ENCODE results near the gene UNC13A.
A peak's percentile ranks its signal among the peaks of the same experiment; 100 is the strongest.

Gene UNC13A

DNA sequence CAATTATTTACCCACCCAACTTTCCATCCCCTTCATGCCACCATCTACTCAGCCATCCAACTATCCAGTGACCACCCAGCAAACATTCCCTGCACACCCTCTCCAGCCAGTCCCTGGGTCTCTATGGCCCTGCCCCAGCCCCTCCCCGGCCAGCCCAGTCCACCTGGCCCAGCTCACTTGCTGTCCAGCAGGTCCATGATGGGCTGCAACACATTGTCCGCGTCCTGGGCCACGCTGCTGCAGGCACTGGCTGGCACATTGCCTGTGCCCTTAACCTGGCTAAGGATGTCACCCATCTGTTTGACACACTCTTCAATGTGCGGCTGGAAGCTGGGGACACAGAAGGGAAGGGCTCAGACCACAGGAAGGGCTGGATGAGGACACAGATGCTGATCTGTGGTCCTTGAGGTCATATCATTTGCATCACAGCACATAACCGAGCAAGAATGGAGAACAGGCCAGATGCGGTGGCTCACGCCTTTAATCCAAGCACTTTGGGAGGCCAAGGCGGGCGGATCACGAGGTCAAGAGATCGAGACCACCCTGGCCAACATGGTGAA lies 61.6 kb downstream of the UNC13A start:
- no peak for DNase-seq (ENCODE audit: low read depth)

DNA sequence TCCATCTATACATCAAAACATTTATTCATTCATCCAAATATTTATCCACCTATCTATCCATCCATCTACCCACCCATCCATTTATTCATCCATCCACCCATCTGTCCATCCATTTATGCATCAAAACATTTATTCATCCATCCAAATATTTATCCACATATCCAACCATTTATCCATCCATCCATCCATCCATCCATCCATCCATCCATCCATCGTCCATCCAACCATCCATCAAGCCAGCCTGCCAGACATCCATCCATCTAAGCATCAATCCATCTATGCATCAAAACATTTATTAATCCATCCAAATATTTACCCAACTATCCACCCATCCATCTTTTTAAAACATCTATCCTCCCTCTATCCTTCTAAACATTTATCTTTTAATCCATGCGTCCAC lies 62.2 kb downstream of the UNC13A start:
- no peak for DNase-seq (ENCODE audit: low read depth)

DNA sequence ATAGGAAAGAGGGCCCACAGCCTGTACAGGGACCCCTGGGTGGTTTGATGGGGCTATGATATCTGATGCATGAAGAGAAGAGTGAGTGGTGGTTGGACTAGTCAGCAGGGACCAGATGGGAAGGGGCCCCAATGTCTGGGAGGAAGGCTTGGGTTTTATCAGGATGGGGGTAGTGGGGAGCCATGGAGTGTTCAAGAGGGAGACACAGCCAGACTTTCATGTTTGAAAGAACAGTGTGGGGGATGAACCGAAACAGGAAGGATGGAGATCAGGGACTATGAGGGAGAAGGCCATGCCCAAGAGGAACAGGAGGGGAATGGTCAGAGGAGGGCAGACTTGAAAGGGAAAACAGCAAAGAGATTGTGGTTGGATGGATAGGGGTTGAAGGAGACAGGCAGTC lies 63.1 kb downstream of the UNC13A start:
- DNase-seq (ENCODE audit: low read depth) = no peak

DNA sequence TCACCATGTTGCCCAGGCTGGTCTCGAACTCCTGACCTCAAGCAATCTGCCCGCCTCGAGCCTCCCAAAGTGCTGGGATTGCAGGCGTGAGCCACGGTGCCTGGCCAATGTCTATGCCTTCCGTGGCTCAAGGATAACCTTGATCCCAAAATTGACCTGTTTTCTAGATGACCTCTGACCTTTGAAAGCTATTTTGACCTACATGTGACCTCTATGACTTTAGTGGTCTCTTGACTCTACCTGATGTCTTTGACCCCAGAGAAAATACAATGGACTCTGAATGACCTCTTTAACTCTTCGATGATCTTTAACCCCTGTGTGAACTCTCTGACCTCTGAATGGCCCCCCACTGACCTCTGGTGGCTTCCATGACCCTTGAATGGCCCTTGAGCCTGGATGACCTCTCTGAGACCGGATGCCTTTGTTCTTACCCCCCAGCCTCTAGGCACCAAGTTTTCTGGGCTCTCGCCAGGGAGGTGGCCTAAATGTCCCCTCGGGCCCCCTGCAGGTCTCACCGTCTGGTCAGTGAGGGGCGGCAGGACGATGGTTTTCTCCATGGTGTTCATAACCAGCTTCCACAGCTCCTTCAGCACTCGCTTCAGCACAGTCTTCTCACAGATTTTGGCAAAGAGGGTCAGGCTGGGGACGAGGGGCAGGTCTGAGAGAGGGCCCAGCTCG lies 63.7 kb downstream of the UNC13A start:
- DNase-seq (ENCODE audit: low read depth) = no peak

GRCh38 chr19:17623224-17623935 lies 64.8 kb downstream of the UNC13A start:
- DNase-seq (ENCODE audit: low read depth) = no peak

- no peak for DNase-seq (ENCODE audit: low read depth)
These were observed 67.5 kb downstream of the UNC13A start for GRCh38 chr19:17620696-17621095.

DNA sequence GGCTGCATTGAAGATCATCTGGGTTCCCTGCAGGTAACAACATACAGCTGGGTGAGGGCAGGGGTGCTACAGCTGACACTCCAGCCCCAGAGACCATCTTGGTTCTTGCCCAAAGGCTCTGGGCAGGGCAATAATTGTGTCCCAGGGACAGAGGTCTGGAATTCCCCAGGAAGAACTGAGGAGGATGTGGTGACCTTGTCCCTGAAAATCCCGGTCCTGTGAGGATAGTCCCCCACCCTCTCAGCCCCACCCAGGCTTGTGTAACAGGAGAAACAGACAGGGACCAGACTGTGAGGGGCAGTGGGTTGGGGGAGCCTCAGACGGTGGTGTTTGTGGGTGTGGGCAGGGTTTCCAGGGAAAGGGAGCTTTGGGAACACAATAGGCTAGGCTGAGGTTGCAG lies 69.2 kb downstream of the UNC13A start:
- no peak for DNase-seq (ENCODE audit: low read depth)

DNA sequence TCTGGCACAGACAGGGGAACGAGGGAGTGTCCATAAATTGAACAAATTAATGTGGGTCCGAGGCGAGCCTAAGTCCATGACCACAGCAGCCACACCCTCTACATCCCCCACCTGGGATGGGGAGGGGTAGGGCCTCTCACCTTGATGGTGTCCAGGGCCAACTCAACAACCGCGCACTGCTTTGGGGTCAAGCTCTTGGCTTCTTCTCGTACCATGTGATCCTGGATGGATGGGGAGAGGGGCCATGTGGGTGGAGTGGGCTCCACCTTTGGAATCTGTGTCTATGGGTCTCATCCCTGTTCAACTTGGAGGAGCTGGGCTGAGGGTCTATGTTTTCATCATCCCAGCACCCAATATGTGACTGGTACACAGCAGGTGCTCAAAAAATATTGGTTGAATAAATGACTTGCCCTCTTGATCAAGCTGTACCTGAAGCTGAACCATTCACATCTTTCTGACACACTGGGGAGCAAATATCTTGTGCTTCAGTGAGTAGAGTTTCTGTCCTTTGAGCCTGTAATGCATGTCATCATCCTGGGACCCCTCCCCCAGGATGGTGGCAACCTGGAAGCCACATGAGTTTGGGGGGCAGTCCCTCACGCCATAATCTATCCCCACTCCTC lies 69.8 kb downstream of the UNC13A start:
- DNase-seq (ENCODE audit: low read depth) = no peak

GRCh38 chr19:17617807-17618192 lies 70.4 kb downstream of the UNC13A start:
- no peak for DNase-seq (ENCODE audit: low read depth)

DNA sequence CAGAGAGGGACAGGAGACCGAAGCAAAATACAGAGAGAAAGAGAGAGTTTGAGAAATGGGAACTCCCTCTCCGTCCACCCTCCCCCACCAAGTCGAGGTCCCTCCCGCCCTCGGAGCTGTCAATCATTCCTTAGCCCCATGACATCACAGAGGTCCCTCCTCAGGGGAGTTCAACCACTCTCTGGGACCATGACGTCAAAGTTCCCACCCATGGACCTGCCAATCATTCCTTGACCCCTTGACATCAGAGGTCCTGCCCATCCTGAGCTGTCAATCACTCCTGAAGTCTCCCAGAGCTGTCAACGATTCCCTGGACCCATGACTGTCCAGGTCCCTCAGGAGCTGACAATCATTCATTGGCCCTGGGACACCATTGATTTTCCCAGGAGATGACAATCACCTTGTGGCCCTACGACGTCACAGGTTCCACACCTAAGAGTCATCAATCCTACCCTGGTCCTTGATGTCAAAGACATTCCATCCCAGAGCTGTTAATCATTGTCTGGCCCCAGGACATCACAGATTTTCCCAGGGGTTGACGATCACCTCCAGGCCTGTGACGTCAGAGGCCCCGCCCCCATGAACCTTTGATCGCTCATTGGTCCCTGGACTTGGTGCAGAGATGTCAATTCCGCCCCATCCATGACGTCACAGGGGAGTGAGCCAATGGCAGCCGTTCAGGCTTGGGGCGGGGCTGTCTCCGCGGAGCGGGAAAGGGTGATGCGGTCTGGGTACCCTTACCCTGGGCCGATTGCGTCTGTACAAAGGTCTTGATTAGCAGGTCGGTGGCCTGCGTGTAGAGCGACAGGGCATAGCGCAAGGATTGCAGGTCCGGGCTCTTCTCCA lies 71.0 kb downstream of the UNC13A start:
- no peak for DNase-seq (ENCODE audit: low read depth)

- no peak for DNase-seq (ENCODE audit: low read depth)
These were observed 71.5 kb downstream of the UNC13A start for GRCh38 chr19:17616686-17616960.

GRCh38 chr19:17615889-17616685 lies 72.1 kb downstream of the UNC13A start:
- DNase-seq (ENCODE audit: low read depth) = no peak

- DNase-seq (ENCODE audit: low read depth) = no peak
These were observed 73.7 kb downstream of the UNC13A start for GRCh38 chr19:17614476-17614875.

DNA sequence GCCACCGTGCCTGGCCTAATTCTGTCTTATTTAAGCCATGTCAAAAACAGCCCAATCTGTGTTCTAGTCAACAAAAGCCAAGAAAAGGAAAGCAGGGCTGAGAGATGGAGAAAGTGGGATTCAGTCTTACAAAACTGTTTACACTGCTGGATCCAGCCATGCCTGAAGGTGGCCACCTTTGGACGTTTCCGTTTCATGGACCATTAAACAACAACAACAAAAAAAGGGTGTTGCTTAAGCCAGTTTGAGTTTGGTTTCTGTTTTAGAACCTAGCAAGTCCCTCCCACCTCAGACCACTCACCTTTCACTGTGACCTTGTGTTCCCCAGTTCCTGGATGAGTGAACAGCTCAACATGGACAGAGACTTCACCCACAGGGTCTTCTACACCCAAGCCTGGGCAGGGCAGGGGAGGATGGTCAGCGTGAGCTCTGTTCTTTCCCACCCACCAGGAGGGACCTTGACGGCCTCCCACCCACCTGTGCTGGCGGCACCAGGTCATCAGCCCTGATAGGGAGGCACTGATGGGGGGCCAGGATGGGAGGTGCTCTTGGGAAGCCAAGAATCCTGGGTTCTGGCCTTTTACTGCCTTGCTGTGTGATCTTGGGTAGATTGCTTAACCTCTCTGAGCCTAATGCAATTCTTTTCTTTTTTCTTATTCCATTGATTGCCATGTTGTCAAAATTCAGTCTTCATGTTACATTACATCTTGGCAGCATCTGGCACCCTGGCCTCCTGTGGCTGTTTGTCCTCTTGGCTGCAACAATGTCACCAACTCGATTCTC lies 76.5 kb downstream of the UNC13A start:
- DNase-seq (ENCODE audit: low read depth) = no peak

DNA sequence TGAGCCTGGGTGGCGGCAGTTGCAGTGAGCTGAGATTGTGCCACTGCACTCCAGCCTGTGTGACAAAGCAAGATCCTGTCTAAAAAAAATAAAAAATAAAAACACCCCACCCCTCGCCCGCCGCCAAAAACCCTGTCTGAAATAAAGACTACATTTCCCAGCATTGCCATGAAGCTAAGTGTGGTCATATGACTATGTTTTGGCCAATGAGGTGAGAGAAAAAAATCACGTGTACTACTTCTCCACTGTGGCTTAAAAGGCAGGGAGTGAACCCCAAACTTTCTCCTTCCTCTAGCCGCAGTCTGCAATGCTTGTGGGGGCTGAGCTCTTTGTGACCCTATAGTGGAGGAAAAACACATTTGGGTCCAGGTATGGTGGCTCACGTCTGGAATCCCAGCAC lies 77.8 kb downstream of the UNC13A start:
- no peak for DNase-seq (ENCODE audit: low read depth)

DNA sequence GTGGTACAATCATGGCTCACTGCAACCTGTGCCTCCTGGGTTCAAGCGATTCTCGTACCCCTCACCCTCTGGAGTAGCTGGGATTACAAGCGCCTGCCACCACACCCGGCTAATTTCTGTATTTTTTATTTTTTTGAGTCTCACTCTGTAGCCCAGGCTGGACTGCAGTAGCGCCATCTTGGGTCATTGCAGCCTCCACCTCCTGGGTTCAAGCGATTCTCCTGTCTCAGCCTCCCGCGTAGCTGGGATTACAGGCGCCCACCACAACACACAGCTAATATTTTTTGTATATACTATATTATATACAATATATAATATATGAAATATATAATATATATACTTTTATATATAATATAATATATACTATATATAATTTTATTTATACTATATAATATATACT lies 80.2 kb downstream of the UNC13A start:
- DNase-seq (ENCODE audit: low read depth) = no peak

GRCh38 chr19:17606590-17607185 lies 81.5 kb downstream of the UNC13A start:
- DNase-seq (ENCODE audit: low read depth) = no peak

GRCh38 chr19:17605761-17606589 lies 82.2 kb downstream of the UNC13A start:
- peak; percentile 12 for DNase-seq (ENCODE audit: low read depth)

GRCh38 chr19:17605117-17605516 lies 83.0 kb downstream of the UNC13A start:
- DNase-seq (ENCODE audit: low read depth) = no peak
